Endothelial cell of hepatic sinusoid (primary cell): ENCODE data around the gene VGLL4.

Experiments used
- in situ Hi-C: cut with HindIII; loops from 2 replicates; pipeline ENCODE4 v1.10.0; 2017; ENCODE audit warnings: low sequenced_read_pairs

Gene VGLL4

GRCh38 chr3:11510001-11510340, 133.7 kb downstream of the VGLL4 start:
- in situ Hi-C loops, result no loop called here

GRCh38 chr3:11509173-11510000, 134.3 kb downstream of the VGLL4 start:
- in situ Hi-C loops, result no loop called here

GRCh38 chr3:11508346-11509172, 135.2 kb downstream of the VGLL4 start:
- in situ Hi-C loops, result no loop called here

GRCh38 chr3:11507719-11508118, 136.0 kb downstream of the VGLL4 start:
- in situ Hi-C loops, result no loop called here
